ENCODE results near the gene NCOR1. TPM values are rescaled to one million over a fixed set of nuclear protein-coding genes. Genes with fewer than 3 reads are reported as not detected.

The NCOR1 gene
- total and polyA plus RNA-seq, 9 of the 15 experiments (the other 6 are each of a cell fraction or from before 2014, with no cell fraction given): 20.2 to 66.5 (median 50.9) TPM

DNA sequence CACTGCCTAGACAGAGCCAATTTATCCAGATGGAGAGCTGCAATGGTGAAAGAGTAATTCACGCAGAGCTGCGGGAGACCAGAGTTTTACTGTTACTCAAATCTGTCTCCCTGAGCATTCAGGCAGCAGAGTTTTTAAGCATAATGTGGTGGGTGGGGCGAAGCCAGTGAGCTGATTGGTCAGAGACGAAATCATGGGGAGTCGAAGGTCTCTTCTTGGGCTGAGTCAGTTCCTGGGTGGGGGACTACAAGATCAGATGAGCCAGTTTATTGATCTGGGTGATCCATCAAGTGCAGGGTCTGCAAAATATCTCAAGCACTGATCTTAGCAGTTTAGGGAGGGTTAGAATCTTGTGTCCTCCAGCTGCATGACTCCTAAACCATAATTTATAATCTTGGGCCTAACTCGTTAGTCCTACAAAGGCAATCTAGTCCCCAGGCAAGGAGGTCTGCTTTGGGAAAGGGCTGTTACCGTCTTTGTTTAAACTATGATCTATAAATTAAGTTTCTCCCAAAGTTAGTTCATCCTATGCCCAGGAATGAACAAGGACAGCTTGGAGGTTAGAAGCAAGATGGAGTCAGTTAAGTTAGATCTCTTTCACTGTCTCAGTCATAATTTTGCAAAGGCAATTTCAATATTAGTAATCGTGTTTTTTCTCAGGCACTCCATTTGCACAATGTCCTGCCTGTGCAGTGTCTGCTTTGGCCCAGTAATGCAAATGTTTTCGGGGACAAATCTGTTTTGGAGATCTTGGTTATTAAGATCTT lies 28.6 kb upstream of the NCOR1 start (continued):
- 0 out of 2 replicates have a peak, but pooled peaks have one; percentile 29 for TF ChIP-seq SMAD3 (CRISPR knock-in tag; conservative IDR thresholded peaks at IDR 0.05)
- no peak for TF ChIP-seq ZNF583 (CRISPR knock-in tag; IDR thresholded peaks at IDR 0.05)
- TF ChIP-seq, protein P1, sequence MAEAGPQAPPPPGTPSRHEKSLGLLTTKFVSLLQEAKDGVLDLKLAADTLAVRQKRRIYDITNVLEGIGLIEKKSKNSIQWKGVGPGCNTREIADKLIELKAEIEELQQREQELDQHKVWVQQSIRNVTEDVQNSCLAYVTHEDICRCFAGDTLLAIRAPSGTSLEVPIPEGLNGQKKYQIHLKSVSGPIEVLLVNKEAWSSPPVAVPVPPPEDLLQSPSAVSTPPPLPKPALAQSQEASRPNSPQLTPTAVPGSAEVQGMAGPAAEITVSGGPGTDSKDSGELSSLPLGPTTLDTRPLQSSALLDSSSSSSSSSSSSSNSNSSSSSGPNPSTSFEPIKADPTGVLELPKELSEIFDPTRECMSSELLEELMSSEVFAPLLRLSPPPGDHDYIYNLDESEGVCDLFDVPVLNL (CRISPR knock-in tag; IDR thresholded peaks at IDR 0.05; ENCODE audit: low read depth): no peak
- peak; percentile 56; the same call in 1 of the 2 replicates for TF ChIP-seq DMBX1 (CRISPR knock-in tag; IDR thresholded peaks at IDR 0.05; ENCODE audit: borderline replicate concordance)
- no peak for TF ChIP-seq KAT7 (CRISPR knock-in tag; IDR thresholded peaks at IDR 0.05; ENCODE audit: borderline replicate concordance)
- TF ChIP-seq DDX20 (tag; IDR thresholded peaks at IDR 0.05; ENCODE audit: low read depth): peak; percentile 82
- TF ChIP-seq, protein P2, sequence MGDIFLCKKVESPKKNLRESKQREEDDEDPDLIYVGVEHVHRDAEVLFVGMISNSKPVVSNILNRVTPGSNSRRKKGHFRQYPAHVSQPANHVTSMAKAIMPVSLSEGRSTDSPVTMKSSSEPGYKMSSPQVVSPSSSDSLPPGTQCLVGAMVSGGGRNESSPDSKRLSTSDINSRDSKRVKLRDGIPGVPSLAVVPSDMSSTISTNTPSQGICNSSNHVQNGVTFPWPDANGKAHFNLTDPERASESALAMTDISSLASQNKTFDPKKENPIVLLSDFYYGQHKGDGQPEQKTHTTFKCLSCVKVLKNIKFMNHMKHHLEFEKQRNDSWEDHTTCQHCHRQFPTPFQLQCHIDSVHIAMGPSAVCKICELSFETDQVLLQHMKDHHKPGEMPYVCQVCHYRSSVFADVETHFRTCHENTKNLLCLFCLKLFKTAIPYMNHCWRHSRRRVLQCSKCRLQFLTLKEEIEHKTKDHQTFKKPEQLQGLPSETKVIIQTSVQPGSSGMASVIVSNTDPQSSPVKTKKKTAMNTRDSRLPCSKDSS (IDR thresholded peaks at IDR 0.05; ENCODE audit: low read depth, partially characterized antibody): no peak
- TF ChIP-seq, protein P3, sequence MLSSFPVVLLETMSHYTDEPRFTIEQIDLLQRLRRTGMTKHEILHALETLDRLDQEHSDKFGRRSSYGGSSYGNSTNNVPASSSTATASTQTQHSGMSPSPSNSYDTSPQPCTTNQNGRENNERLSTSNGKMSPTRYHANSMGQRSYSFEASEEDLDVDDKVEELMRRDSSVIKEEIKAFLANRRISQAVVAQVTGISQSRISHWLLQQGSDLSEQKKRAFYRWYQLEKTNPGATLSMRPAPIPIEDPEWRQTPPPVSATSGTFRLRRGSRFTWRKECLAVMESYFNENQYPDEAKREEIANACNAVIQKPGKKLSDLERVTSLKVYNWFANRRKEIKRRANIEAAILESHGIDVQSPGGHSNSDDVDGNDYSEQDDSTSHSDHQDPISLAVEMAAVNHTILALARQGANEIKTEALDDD (IDR thresholded peaks at IDR 0.05): peak; percentile 89
- TF ChIP-seq, protein P4, sequence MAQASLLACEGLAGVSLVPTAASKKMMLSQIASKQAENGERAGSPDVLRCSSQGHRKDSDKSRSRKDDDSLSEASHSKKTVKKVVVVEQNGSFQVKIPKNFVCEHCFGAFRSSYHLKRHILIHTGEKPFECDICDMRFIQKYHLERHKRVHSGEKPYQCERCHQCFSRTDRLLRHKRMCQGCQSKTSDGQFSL (CRISPR knock-in tag; IDR thresholded peaks at IDR 0.05): no peak
- TF ChIP-seq, protein P4 (tag; IDR thresholded peaks at IDR 0.05): peak in 1 of 2 experiments; percentile 78; a peak in 1 of 4 replicates
- peak; percentile 9; the same call in 1 of the 2 replicates for TF ChIP-seq JUND (IDR thresholded peaks at IDR 0.05; ENCODE audit: borderline replicate concordance, low read depth, low read length)
- no peak for TF ChIP-seq JUND (tag; IDR thresholded peaks at IDR 0.05; ENCODE audit: borderline replicate concordance, low read depth, low read length)
- TF ChIP-seq, protein P5, sequence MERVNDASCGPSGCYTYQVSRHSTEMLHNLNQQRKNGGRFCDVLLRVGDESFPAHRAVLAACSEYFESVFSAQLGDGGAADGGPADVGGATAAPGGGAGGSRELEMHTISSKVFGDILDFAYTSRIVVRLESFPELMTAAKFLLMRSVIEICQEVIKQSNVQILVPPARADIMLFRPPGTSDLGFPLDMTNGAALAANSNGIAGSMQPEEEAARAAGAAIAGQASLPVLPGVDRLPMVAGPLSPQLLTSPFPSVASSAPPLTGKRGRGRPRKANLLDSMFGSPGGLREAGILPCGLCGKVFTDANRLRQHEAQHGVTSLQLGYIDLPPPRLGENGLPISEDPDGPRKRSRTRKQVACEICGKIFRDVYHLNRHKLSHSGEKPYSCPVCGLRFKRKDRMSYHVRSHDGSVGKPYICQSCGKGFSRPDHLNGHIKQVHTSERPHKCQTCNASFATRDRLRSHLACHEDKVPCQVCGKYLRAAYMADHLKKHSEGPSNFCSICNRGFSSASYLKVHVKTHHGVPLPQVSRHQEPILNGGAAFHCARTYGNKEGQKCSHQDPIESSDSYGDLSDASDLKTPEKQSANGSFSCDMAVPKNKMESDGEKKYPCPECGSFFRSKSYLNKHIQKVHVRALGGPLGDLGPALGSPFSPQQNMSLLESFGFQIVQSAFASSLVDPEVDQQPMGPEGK (CRISPR knock-in tag; IDR thresholded peaks at IDR 0.05; ENCODE audit: borderline replicate concordance): no peak
- TF ChIP-seq, protein P6, sequence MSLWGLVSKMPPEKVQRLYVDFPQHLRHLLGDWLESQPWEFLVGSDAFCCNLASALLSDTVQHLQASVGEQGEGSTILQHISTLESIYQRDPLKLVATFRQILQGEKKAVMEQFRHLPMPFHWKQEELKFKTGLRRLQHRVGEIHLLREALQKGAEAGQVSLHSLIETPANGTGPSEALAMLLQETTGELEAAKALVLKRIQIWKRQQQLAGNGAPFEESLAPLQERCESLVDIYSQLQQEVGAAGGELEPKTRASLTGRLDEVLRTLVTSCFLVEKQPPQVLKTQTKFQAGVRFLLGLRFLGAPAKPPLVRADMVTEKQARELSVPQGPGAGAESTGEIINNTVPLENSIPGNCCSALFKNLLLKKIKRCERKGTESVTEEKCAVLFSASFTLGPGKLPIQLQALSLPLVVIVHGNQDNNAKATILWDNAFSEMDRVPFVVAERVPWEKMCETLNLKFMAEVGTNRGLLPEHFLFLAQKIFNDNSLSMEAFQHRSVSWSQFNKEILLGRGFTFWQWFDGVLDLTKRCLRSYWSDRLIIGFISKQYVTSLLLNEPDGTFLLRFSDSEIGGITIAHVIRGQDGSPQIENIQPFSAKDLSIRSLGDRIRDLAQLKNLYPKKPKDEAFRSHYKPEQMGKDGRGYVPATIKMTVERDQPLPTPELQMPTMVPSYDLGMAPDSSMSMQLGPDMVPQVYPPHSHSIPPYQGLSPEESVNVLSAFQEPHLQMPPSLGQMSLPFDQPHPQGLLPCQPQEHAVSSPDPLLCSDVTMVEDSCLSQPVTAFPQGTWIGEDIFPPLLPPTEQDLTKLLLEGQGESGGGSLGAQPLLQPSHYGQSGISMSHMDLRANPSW (CRISPR knock-in tag; IDR thresholded peaks at IDR 0.05): no peak
- peak in 1 of 2 experiments; percentile 40; a peak in 2 of 4 replicates for TF ChIP-seq NRF1 (conservative IDR thresholded peaks at IDR 0.05 in 1 of 2, IDR thresholded peaks at IDR 0.05 in 1 of 2)
